Stimulated activated CD8-positive, alpha-beta memory T cell treated with anti-CD3 and anti-CD28 coated beads, Interleukin-7, amount 100 ng/mL, for 1 hour (primary cell): ENCODE data around the gene MS4A15.
"Not testable (repeated sequence)": the region's sequence is repeated elsewhere in the genome, so short reads cannot be mapped to it uniquely, and the experiment has no call there.

Experiments used
- DNase-seq, 2 donors: peaks; one replicate each; pipeline ENCODE4 v3.0.0-alpha.2; 2020; ENCODE audit warnings: low read depth in 2 of 2

The MS4A15 gene

DNA sequence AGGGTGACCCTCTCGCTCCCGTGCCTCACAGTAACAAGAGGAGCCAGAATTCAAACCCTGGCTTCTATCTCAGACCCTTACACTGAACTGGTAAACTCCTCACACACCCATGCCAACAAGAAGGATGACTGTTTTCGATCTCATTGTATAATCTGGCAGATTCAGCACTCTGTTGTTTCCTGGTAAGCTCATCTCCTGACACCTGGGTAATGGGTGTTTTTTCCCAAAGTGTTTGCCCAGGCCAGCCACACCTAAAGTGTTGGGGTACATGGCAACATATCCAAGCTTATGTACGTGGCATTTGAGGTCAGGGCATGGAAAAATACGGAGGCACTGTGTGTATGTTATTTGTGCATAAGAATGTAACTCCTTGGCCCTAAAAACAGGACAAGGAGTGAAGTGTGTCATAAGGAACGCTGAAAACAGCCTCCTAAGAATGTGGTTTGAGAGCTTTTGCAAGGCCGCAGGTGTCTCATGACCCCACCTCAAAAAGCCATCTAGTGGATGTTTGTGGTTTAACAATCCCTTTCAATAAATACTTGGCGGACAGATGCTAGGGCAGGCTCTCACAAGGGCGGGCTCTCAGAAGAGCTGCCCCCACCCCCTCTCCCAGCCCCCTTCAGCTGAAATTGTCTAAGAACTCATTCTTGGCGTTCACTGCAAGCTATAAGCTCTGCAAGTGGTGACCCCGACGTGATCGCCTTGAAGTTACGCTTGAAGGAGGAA, at the start of gene MS4A15:
Gene MS4A15 (plus strand): TSS at position 561 of the 726 bp plus-strand sequence. CDS start 6,867 bp downstream, outside the sequence.
- no peak for DNase-seq

DNA sequence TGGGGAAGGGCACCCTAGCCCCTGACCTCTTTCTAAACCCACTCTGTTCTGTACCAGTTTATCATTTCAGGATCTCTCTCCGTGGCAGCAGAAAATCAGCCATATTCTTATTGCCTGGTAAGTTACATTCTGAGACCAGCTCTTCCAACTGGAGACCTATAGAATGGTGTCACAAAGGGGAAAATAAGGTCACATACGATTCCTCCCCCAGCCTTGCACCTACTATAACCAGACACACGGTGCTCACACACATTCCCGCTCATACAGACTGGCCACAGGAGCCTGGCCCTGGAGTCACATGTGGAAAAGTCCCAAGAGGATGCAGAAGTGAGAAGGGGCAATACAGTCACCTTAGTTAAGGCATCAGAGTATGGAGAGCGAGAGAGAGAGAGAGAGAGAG, 49.7 kb upstream of the MS4A15 start:
- no peak for DNase-seq

- DNase-seq: no peak
Measured at GRCh38 chr11:60710482-60710881, 46.2 kb upstream of the MS4A15 start.

DNA sequence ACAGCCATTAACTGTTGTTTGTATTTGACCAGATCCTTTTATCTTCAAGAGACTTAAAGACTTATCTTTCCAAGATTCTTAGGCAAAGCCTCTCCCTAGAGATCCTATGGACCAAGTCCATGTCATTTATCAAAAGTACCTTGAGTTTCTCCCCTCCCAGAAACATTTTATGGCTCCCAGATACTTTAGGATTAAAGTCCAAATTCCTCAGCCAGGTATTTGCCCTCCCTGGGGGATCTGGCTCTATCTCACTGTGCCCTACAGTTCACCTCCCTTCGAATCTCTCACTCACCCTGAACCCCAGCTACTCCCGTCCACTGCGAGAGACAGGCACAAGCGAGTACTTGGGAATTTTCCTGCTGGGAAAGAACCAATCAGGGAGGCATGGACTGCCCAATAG, 45.4 kb upstream of the MS4A15 start:
- no peak for DNase-seq

- not testable (repeated sequence) for DNase-seq
Measured at GRCh38 chr11:60713423-60713822, 43.2 kb upstream of the MS4A15 start.

DNA sequence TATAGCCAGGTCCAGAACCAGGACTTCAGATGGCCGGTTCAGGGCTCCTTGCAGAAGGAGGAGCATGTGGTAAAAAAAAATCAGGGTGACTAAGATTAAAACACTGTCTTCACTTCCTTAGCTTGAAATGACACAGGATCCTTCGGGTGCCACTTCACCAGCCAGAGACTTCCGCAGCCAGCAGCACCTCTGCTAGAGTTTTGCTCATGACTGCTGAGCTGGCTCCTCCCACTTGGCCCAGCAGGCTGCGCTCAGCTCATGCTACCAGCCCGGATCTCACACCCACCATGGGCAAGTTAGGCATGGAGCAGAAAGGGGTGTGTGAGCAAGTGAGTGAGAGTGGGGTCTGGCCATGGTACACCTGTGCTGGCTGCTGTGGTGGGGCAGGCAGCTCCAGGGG, 38.7 kb upstream of the MS4A15 start:
- no peak for DNase-seq

DNA sequence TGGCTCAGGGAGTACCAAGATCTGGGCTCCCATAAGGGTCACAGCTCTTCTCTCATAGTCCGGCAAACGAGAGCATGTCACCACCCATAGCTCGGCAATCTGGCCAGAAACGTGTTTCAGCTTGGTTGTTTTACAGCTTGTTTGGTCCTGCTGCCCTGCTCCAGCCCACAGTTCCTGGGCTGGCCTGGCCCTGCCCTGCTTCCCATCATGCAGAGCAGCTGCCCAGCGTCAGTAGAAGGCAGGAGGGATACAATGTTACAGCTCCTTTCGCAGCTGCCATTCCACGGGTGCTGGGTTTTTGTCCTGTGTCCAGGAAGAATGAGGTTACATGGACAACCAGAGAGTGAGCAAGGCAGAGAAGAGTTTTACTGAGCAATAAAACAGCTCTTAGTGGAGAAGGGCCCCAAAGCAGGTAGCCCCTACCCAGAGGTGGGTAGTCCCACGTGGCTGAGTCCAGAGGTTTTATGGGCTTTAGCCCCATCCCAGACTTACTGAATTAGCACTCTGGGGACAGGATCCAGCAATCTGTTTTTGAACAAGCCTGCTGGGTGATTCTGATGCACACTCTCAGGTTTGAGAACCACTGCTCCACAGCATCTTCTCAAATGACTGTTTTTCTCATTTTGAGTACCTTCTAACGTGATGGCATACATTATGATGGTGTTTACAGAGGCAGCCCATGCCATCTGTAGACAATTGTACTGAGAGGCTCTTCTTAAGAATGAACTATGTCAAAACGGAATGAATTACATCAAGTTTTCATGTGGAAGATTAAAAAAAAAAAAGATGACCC, 37.9 kb upstream of the MS4A15 start:
- DNase-seq: no peak

GRCh38 chr11:60719391-60719790, 37.3 kb upstream of the MS4A15 start:
- no peak for DNase-seq

DNA sequence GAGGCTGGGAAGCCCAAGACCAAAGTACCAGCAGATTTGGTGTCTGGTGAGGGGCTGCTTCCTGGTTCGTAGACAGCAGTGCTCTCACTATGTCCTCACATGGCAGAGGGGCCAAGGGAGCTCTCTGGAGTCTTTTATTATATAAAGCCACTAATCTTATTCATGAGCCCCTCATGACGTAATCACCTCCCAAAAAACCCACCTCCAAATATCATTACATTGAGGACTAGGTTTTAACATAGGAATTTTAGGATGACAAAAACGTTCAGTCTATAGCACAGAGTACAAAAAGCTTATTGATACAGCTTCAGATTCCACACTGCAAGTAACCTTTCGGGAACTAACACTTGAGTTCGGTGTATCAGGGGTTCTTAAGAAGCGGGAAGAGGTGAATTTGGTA, 36.2 kb upstream of the MS4A15 start:
- DNase-seq: no peak

GRCh38 chr11:60724420-60724819, 32.2 kb upstream of the MS4A15 start, which contains the start of gene MS4A18:
Gene MS4A18 (plus strand): TSS chr11:60724720.
- no peak for DNase-seq

DNA sequence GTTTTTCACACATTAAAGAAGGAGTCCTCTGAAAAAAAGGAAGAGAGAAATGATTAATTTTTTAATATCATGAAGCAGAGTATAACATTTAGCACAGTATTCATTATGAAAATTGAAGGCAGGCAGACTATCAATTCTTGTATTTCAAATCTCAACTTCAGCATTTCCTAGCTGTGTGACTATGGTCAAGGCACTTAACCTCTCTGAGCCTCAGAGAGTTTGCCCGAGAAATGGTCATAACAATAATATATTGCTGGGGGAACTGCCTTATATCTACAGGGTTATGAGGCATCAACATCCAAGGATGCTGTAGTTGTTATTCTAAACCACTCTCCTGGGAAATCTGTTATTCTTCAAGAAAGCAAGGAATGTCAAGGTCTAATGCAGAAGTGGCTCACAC, 31.1 kb upstream of the MS4A15 start:
- no peak for DNase-seq

DNA sequence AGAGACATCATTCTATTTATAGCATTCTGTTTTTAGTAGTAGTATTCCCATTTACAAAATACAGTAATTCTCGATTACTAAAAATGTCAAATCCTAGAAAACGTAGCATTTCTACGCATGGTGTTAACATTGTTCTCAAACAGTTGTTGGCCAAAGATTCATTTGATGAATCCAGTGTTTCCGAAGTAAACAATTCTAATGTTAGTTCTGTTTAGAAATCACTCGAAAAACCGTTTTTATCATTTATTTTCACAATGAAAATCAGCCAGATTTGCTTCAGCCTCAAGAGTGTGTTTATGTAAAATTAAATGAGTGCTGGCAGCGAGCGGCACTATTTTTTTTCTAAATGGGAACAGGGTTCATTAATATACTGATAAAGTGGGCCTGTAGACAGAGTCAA, 25.1 kb upstream of the MS4A15 start:
- no peak for DNase-seq

DNA sequence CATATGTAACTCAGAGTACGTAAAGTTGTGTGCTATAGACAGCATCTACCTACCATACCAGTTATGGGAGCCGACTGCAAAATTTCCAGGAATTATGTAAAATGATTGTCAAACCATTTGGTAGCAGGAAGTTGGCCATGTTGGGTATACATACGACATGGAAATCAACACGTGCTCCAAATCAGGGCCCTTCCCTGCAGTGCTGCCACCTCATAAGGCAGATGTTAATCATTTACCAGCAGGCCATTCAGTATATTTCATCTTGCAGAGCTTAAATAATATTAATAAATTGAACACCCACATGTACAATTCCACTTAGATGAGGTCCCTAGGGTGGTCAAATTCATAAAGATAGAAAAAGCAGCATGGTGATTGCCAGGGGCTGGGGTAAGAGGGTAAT, 22.4 kb upstream of the MS4A15 start:
- DNase-seq: no peak

DNA sequence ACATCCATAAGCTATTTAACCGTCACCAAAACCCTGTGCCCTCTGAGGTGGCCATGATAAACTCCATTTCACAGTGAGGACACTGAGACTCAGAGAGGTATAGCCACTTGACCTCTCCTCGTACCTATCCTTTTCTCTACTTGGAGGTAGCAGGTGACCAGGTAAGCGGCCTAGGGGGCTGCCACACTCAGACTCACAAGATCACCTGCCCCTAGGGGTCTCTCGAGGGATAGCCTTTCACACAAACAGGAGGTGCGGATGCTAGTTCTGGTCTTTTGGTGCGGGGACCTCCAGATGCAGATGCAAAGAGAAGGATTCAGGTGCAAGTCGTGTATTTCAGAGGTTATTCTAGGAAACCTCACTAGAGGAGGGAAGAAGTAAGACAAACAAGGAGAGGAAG, 17.6 kb upstream of the MS4A15 start:
- DNase-seq: no peak

GRCh38 chr11:60740573-60740972, 16.1 kb upstream of the MS4A15 start:
- no peak for DNase-seq

- no peak for DNase-seq
Measured at GRCh38 chr11:60741421-60741820, 15.2 kb upstream of the MS4A15 start.

- DNase-seq: no peak
Measured at GRCh38 chr11:60743058-60743457, 13.6 kb upstream of the MS4A15 start.

GRCh38 chr11:60744114-60744513, 12.6 kb upstream of the MS4A15 start:
- no peak for DNase-seq

DNA sequence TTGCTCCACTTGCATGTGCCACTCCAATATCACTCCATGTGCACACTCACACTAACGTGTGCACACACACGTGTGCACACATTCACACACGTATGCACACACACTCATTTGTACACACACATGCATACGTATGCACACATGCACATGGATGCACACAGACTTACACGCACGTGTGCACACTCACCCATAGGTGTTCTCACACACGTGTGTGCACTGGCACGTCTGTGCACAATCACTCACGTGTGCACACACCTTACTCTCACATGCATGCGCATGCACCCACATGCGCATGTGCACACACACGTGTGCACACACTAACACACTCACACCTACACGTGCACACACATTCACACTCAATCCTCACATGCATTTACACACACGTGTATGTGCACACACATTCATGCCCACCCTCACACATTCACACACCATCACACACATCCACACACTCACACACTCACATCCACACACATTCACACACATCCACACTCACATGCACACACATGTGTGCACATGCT, 9.3 kb upstream of the MS4A15 start:
- no peak for DNase-seq

- no peak for DNase-seq
Measured at GRCh38 chr11:60748225-60748624, 8.4 kb upstream of the MS4A15 start.

- no peak for DNase-seq
Measured at GRCh38 chr11:60748821-60749220, 7.8 kb upstream of the MS4A15 start.

GRCh38 chr11:60750911-60751310, 5.8 kb upstream of the MS4A15 start:
- no peak for DNase-seq

DNA sequence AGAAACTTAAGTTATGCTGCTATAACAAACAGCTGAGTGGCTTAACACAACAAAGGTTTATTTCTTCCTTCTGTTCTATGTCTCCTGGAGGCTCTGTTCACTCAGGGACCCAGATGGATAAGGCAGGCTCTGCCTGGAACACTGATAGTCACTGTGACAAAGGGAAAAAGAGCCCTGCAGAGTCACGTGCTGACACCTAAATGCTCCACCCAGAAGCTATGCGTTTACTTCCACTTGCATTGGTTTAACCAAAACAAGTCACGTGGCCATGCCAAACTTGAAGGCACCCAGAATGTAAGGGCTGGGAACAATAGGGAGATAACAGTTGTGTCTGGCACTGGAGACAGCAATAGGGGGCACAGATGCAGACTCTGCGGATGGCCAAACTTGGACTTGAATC, 3.4 kb upstream of the MS4A15 start:
- DNase-seq: no peak
